ENCODE results near the gene ADISSP.

The ADISSP gene
- 17.2 to 32.7 reads per million in 2 experiments for total RNA-seq

- DNase-seq (ENCODE audit: low read depth) = peak; percentile 94
Observed at GRCh38 chr20:3767427-3768341, at the start of gene ADISSP. Gene ADISSP (minus strand): TSS chr20:3767753. CDS start chr20:3760100, 7,653 bp downstream.

- no peak for DNase-seq (ENCODE audit: low read depth)
Observed at GRCh38 chr20:3815703-3816315, 48.3 kb upstream of the ADISSP start.

- DNase-seq (ENCODE audit: low read depth) = no peak
Observed at GRCh38 chr20:3814928-3815495, 47.5 kb upstream of the ADISSP start.

GRCh38 chr20:3813848-3814581, 46.5 kb upstream of the ADISSP start:
- DNase-seq (ENCODE audit: low read depth) = no peak

GRCh38 chr20:3812975-3813847, 45.7 kb upstream of the ADISSP start:
- DNase-seq (ENCODE audit: low read depth) = no peak

GRCh38 chr20:3812259-3812681, 44.7 kb upstream of the ADISSP start:
- DNase-seq (ENCODE audit: low read depth) = no peak

- peak; percentile 91 for DNase-seq (ENCODE audit: low read depth)
Observed at GRCh38 chr20:3811467-3812258, 44.1 kb upstream of the ADISSP start.

GRCh38 chr20:3808544-3808943, 41.0 kb upstream of the ADISSP start:
- no peak for DNase-seq (ENCODE audit: low read depth)

GRCh38 chr20:3804781-3805180, 37.2 kb upstream of the ADISSP start:
- no peak for DNase-seq (ENCODE audit: low read depth)

GRCh38 chr20:3804254-3804751, 36.8 kb upstream of the ADISSP start:
- DNase-seq (ENCODE audit: low read depth) = no peak

- no peak for DNase-seq (ENCODE audit: low read depth)
Observed at GRCh38 chr20:3803854-3804253, 36.3 kb upstream of the ADISSP start.

- no peak for DNase-seq (ENCODE audit: low read depth)
Observed at GRCh38 chr20:3803289-3803688, 35.7 kb upstream of the ADISSP start.

GRCh38 chr20:3802524-3803239, 35.1 kb upstream of the ADISSP start:
- no peak for DNase-seq (ENCODE audit: low read depth)

- DNase-seq (ENCODE audit: low read depth) = no peak
Observed at GRCh38 chr20:3801846-3802245, 34.3 kb upstream of the ADISSP start.

- no peak for DNase-seq (ENCODE audit: low read depth)
Observed at GRCh38 chr20:3801299-3801698, 33.7 kb upstream of the ADISSP start.

- no peak for DNase-seq (ENCODE audit: low read depth)
Observed at GRCh38 chr20:3800878-3801260, 33.3 kb upstream of the ADISSP start.

- no peak for DNase-seq (ENCODE audit: low read depth)
Observed at GRCh38 chr20:3800256-3800877, 32.8 kb upstream of the ADISSP start.

- DNase-seq (ENCODE audit: low read depth) = no peak
Observed at GRCh38 chr20:3798908-3799248, 31.3 kb upstream of the ADISSP start.

- DNase-seq (ENCODE audit: low read depth) = no peak
Observed at GRCh38 chr20:3798373-3798768, 30.8 kb upstream of the ADISSP start.

Data from T follicular helper cell (primary cell).